CD14-positive monocyte (primary cell): Measurements from ENCODE around the gene KLRC3. TPM values are rescaled to one million over a fixed set of nuclear protein-coding genes. Genes with fewer than 3 reads are reported as not detected.

Source experiments
- DNase-seq, 3 donors: peaks; one replicate each; pipeline ENCODE4 v3.0.0-alpha.2; 2011 to 2022
- H2AFZ ChIP-seq: 2 replicates; pipeline ENCODE4 v1.6.0; 2012; ENCODE audit warnings: mild to moderate bottlenecking, low read depth, low read length, inconsistent platforms; ENCODE audit not compliant: insufficient read depth, poor library complexity, severe bottlenecking
- H3K27ac ChIP-seq, 2 donors: 1 replicate in 1 of 2; 2 replicates in 1 of 2; pipeline ENCODE4 v1.5.1; 2012 to 2013; ENCODE audit warnings: low read length in 2 of 2, control low read depth in 1 of 2, inconsistent platforms in 1 of 2, low read depth in 1 of 2, mild to moderate bottlenecking in 1 of 2
- H3K27me3 ChIP-seq, 2 donors: one replicate each; pipeline versions ENCODE4 v1.6.0 to v1.6.1; 2011 to 2013; ENCODE audit warnings: low read length in 2 of 2; ENCODE audit not compliant: control insufficient read depth in 2 of 2, insufficient read depth in 2 of 2
- H3K36me3 ChIP-seq, 2 donors: replicated peaks in 1 of 2; 1 replicate in 1 of 2; 2 replicates in 1 of 2; pipeline versions ENCODE4 v1.5.1 to v1.6.1; 2012 to 2013; ENCODE audit warnings: low read length in 2 of 2, control low read depth in 1 of 2, inconsistent platforms in 1 of 2, mild to moderate bottlenecking in 1 of 2; ENCODE audit not compliant: insufficient read depth in 2 of 2, control insufficient read depth in 1 of 2
- H3K4me1 ChIP-seq, 2 donors: 1 replicate in 1 of 2; 2 replicates in 1 of 2; pipeline versions ENCODE4 v1.5.1 to v1.6.1; 2012 to 2013; ENCODE audit warnings: low read length in 2 of 2, control low read depth in 1 of 2, inconsistent platforms in 1 of 2, mild to moderate bottlenecking in 1 of 2, moderate library complexity in 1 of 2; ENCODE audit not compliant: insufficient read depth in 2 of 2, control insufficient read depth in 1 of 2
- H3K4me2 ChIP-seq: replicated peaks from 2 replicates; pipeline ENCODE3; 2012; ENCODE audit warnings: low read length, moderate library complexity, mild to moderate bottlenecking; ENCODE audit not compliant: poor library complexity, severe bottlenecking; ENCODE audit errors: extremely low read depth
- H3K4me3 ChIP-seq, 3 experiments: fragments of 200-600 bp in 1 of 3; sonication (generic) in 1 of 3; replicated peaks in 1 of 3; 1 replicate in 2 of 3; 2 replicates in 1 of 3; pipeline ENCODE4 v1.5.1; 2011 to 2013; ENCODE audit warnings: low read length in 3 of 3, mild to moderate bottlenecking in 3 of 3, control low read depth in 2 of 3, low read depth in 2 of 3, inconsistent platforms in 1 of 3, moderate library complexity in 1 of 3
- H3K79me2 ChIP-seq: 2 replicates; pipeline ENCODE4 v1.6.0; 2012; ENCODE audit warnings: mild to moderate bottlenecking, control low read depth, inconsistent platforms, low read length, moderate library complexity; ENCODE audit not compliant: insufficient read depth
- H3K9ac ChIP-seq: 2 replicates; pipeline ENCODE4 v1.6.0; 2017; ENCODE audit warnings: low read length, mild to moderate bottlenecking; ENCODE audit not compliant: insufficient read depth, poor library complexity, severe bottlenecking
- H3K9me3 ChIP-seq, 2 donors: replicated peaks in 1 of 2; 1 replicate in 1 of 2; 2 replicates in 1 of 2; pipeline versions ENCODE4 v1.5.1 to v1.6.1; 2012 to 2013; ENCODE audit warnings: low read length in 2 of 2, control low read depth in 1 of 2; ENCODE audit not compliant: control insufficient read depth in 1 of 2, insufficient read depth in 1 of 2
- H4K20me1 ChIP-seq: 2 replicates; pipeline ENCODE4 v1.6.0; 2012; ENCODE audit warnings: mild to moderate bottlenecking, low read length, control low read depth, moderate library complexity; ENCODE audit not compliant: insufficient read depth
- H3K27ac Mint-ChIP-seq, 7 donors: one replicate each; pipeline ENCODE4 v1.8.0; 2020; ENCODE audit warnings: mild to moderate bottlenecking in 7 of 7, mixed read lengths in 7 of 7, moderate library complexity in 6 of 7, inconsistent platforms in 2 of 7
- H3K27me3 Mint-ChIP-seq, 3 donors: one replicate each; pipeline ENCODE4 v1.8.0; 2021 to 2022; ENCODE audit warnings: low read depth in 3 of 3, mild to moderate bottlenecking in 3 of 3, mixed read lengths in 3 of 3, moderate library complexity in 3 of 3, inconsistent platforms in 1 of 3
- H3K36me3 Mint-ChIP-seq, 2 donors: one replicate each; pipeline ENCODE4 v1.8.0; 2020; ENCODE audit warnings: mixed read lengths in 2 of 2, inconsistent platforms in 1 of 2, mild to moderate bottlenecking in 1 of 2
- H3K4me1 Mint-ChIP-seq: one replicate; pipeline ENCODE4 v1.8.0; 2020; ENCODE audit warnings: mild to moderate bottlenecking, mixed read lengths
- H3K4me3 Mint-ChIP-seq, 2 donors: one replicate each; pipeline ENCODE4 v1.8.0; 2020; ENCODE audit warnings: mild to moderate bottlenecking in 2 of 2, mixed read lengths in 2 of 2, moderate library complexity in 1 of 2
- H3K9me3 Mint-ChIP-seq, 7 donors: one replicate each; pipeline ENCODE4 v1.8.0; 2020 to 2022; ENCODE audit warnings: mixed read lengths in 7 of 7, mild to moderate bottlenecking in 6 of 7, moderate library complexity in 6 of 7, inconsistent platforms in 2 of 7
- CTCF ChIP-seq: fragments of 200-600 bp; IDR thresholded peaks from one replicate; pipeline ENCODE4 v1.8.0; 2022; ENCODE audit warnings: antibody characterized with exemption, mild to moderate bottlenecking
- WGBS: methylation state at CpG from one replicate; pipeline ENCODE4 v1.1.5; 2013; ENCODE audit warnings: missing lambda C conversion rate; ENCODE audit not compliant: insufficient coverage; 5-methylcytosine and 5-hydroxymethylcytosine counted together
- intact Hi-C, 2 donors: fragments of 100-400 bp; cut with micrococcal nuclease; formaldehyde crosslinking; loops; one replicate each; pipeline versions ENCODE4 v1.15.0 to v1.15.1; 2023
- polyA plus RNA-seq, 3 donors: library from polyadenylated mRNA; depleted of rRNA in 1 of 3; unstranded in 2 of 3; stranded (reverse) in 1 of 3; fragments of 300-500 nt in 2 of 3; fragments of >200 nt in 1 of 3; fragmentation: Illumina TruSeq in 2 of 3; gene quantifications; 1 replicate in 2 of 3; 2 replicates in 1 of 3; pipeline ENCODE4 v1.2.3, GENCODE V29; 2012 to 2021

KLRC3 gene
- polyA plus RNA-seq, 3 donors = not detected

DNA sequence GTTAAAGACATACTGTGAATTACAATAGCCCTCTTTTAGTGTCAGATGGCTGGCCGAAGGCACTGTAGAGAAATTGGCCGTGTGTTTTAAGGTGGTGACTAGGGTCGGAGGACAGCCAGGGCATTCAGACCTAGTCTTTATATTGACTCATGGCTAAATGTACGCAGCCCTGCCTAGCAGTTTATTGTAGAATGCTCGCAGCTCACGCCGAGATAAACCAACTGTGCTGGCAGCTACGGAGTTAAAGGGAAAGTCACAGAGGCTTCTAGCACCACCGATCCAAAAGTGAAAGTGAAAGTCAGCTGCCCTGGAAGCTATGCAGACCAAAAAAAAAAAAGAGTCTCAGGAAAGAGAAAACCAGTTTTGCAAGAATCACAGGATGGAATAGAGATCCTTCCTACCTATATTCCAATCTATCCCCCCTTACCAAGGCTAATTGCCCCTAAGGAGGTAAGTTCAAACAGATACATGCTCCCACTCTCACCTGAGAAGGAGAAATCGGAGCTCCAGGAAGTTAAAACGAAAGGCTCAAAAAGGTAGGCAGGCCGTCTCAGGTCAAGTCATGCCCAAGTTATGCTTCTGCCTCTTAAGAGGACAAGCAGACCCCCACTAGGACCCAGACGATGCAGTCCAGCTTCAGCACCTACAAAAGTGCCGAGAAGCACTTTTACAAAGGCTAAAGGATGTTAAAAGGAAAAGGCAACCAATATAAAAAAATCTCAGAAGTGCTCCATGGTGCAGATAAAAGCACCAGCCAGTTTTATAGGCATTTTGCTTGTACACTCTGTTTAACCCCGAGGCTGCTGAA, 55.4 kb downstream of the KLRC3 start:
- peak overlapping the region; percentile 75 for H3K4me2 ChIP-seq
- no peaks in the 10 kb centered on the region for H3K36me3 ChIP-seq
- no peaks in the 10 kb centered on the region for H3K27me3 ChIP-seq
- H3K4me3 ChIP-seq = peak overlapping the region; percentile 52 to 99 (median 91)
- H3K9me3 Mint-ChIP-seq = peaks cover 4 to 16% (median 8%) of the 10 kb centered on the region in 7 donors
- peak overlapping the region; percentile 96 for H2AFZ ChIP-seq
- H3K27me3 Mint-ChIP-seq = no peaks in the 10 kb centered on the region
- peaks cover 24 to 29% of the 10 kb centered on the region in 2 donors for H3K4me1 ChIP-seq
- H3K36me3 Mint-ChIP-seq = no peaks in the 10 kb centered on the region
- no peak for TF ChIP-seq CTCF
- no peaks in the 10 kb centered on the region for H3K79me2 ChIP-seq
- intact Hi-C loops = loop anchor here in 1 of 2 donors (5.0 kb wide), 1 partner anchor 42 kb away; the partner anchor contains the start of gene KLRC4
- H3K4me3 Mint-ChIP-seq = no peak overlapping the region
- peaks cover 0 to 9% of the 10 kb centered on the region in 2 donors for H3K9me3 ChIP-seq
- WGBS = 0% methylated on average over 10 of the region's 15 CpGs
- peak overlapping the region; percentile 69 to 97 for H3K27ac ChIP-seq
- H3K9ac ChIP-seq = peak overlapping the region; percentile 84
- H3K27ac Mint-ChIP-seq = no peak overlapping the region
- H4K20me1 ChIP-seq = no peaks in the 10 kb centered on the region
- H3K4me1 Mint-ChIP-seq = peaks cover 11% of the 10 kb centered on the region
- peak; percentile 56 to 71 (median 67) for DNase-seq

DNA sequence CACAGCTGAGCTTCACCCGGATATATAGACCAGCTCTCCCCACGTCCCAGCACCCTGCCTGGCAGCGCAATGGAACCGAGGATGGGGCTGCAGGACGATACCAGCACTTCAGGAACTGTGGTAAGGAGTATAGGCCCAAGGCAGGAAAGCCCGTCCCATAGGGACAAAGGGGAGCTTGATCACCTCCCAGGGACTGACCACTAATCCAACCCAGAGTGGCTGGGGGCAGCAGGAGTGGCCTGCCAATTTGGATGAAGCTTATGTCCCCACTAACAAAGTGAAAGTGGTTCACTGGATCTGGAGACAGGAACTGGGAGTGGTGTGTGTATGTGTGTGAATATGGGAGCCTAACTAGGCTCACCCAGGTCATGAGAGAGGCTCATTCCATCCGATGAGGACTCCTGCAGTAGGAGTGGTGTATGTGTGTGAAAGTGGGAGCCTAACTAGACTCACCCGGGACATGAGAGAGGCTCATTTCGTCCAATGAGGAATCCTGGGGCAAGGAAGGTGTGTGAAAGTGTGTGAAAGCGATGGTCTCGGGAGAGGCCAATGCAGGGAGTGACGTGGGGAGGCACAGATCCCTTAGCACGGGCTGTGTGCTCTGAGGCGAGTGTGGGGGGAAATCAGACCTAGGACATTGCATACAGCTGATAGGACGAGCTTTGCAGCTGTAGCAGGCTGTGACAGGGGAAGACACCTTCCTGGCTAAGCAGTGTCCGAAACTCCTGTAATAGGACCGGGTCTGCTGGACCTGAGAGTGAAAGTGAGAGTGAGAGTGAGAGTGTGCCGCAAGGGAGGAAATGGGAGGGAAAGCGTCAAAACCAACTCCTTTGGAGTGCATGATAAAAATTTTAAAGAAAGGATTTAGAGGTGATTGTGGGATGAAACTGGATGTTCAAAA, 56.2 kb downstream of the KLRC3 start:
- Mint-ChIP-seq H3K4me3 (no peak overlapping the region), H3K4me1 (peaks cover 11% of the 10 kb centered on the region), H3K27ac (no peak overlapping the region), H3K36me3 (no peaks in the 10 kb centered on the region), H3K9me3 (peaks cover 4 to 16% (median 8%) of the 10 kb centered on the region in 7 donors), H3K27me3 (no peaks in the 10 kb centered on the region)
- peak overlapping the region; percentile 52 to 99 (median 91) for H3K4me3 ChIP-seq
- WGBS = 12% methylated on average over 15 of the region's 19 CpGs
- peak overlapping the region; percentile 96 for H2AFZ ChIP-seq
- H3K9me3 ChIP-seq = peaks cover 0 to 9% of the 10 kb centered on the region in 2 donors
- peak overlapping the region; percentile 69 to 97 for H3K27ac ChIP-seq
- peaks cover 24 to 29% of the 10 kb centered on the region in 2 donors for H3K4me1 ChIP-seq
- peak overlapping the region; percentile 75 for H3K4me2 ChIP-seq
- intact Hi-C loops = loop anchor here in 1 of 2 donors (5.0 kb wide), 1 partner anchor 43 kb away; the partner anchor contains the start of gene KLRC4
- peak; percentile 38 to 51 (median 45) for DNase-seq
- H3K79me2 ChIP-seq = no peaks in the 10 kb centered on the region
- H3K36me3 ChIP-seq = no peaks in the 10 kb centered on the region
- no peaks in the 10 kb centered on the region for H4K20me1 ChIP-seq
- peak overlapping the region; percentile 84 for H3K9ac ChIP-seq
- no peaks in the 10 kb centered on the region for H3K27me3 ChIP-seq
- no peak for TF ChIP-seq CTCF
